HG02623 (cell line): ENCODE measurements around the gene MEOX1.

Experiments
- ATAC-seq: cut with Tn5 transposase; IDR thresholded peaks from one replicate; pipeline ENCODE4 v1.9.1; 2021; ENCODE audit warnings: moderate library complexity; ENCODE audit not compliant: unreplicated experiment

The MEOX1 gene

GRCh38 chr17:43658900-43659299, 2.8 kb downstream of the MEOX1 start:
- no peak for ATAC-seq

DNA sequence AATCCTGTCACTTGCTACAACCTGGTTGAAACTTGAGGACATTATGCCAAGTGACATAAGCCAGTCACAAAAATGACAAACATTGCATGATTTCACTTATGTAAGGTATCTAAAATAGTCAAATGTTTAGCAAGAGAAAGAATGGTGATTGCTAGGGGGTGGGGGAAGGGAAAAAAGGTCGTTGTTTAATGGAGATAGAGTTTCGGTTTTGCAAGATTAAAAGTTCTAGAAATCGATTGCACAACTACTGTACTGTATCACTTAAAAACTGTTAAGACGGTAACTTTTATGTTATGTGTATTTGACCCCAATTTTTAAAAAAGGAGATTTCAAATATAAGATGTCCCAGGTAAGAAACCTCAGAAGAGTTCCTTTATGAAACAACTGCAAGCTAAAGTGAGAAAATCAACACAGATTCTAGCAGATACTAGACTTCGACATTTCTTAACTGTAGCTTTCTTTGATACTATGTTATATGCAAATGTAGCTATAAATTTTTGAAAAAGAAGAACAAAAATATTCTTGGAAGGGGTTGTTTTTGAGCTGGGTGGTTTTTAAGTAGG, 5.9 kb downstream of the MEOX1 start:
- no peak for ATAC-seq

DNA sequence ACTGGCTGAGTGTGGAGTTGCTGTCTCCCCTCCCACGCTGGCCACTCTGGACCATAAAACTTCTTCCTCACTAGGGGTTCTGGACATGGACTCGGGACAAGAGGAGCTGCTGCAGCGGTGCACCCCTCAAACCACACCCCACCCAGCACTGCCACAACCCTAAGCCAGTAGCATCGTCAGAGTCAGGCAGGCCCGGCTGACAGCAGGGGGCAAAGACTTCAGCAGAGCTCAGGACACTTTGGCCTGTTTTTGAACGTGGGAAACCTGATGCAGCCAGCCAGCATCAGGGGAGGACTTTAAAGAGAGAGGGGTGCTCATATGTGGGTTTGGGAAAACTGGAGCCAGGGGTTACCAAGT, 9.6 kb downstream of the MEOX1 start:
- no peak for ATAC-seq

DNA sequence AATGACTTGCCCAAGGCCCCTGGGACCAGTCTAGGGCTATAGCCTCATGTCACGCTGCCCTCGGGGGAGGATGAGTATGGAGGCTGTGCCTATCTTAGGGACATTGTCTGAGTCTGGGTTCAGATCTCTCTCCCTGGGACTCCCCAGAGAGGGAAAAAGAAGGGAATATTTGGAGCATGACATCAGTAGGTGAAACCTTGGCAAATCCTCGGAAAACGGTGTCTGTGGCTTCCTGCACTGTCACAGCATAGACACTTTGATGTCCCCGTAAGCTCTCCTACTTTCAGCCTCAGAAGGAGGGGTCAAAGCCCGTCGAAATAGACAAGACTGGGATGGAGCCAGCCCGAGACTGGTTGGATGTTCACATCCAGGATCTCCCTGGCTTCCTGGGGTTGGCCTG, 11.3 kb downstream of the MEOX1 start:
- ATAC-seq, result no peak

DNA sequence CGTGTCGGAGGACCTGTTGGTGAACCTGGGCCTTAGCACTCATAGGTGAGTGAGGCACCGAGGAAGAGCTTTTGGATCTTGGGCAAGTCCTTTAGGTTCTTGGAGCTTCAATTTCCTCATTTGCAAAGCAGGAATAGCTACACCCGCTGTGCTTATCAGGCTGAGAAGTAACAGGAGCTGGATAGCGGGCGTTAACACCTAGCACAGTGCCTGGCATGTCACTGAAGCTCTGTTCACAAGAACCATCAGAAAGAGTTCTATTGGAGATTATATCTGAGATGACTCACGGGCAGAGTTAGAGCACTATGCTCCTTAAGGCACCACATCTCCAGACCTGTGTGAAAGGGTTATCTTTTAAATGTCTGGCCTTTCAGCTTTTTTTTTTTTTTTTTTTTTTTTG, 12.8 kb downstream of the MEOX1 start:
- no peak for ATAC-seq

GRCh38 chr17:43645765-43646481, 15.8 kb downstream of the MEOX1 start:
- ATAC-seq, result no peak

DNA sequence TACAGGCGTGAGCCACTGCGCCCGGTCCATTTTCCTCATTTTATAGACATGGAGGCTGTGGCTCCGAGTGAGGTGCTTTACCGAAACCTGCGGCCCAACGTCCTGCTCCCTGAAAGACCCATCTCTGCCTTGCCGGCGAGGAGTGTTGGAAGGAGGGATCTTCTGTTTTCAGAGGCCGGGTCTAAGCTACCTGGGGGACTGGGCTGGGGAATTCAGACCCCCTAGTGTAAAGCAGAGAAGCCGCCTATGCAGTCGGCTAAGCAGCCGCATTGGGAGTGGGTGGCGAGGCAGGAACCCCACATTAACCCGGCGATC, 16.3 kb downstream of the MEOX1 start:
- ATAC-seq, result no peak

DNA sequence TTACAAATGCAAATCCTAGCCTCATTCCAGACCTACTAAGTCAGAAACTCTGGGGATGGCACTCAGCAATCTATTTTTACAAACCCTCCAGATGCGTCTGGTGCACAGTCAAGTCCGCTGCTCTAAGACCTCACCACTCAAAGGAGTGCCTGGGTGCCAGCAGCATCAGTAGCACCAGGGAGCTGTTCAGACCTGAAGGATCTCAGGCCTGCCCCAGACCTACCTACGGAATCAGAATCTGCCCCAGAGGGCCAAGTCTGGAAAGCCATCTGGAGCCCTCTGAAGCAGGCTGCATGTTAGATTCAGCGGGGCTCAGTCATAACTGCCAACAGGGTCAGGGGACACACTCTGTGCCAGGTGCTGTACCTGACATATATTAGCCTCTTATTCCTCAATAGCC, 17.6 kb downstream of the MEOX1 start:
- ATAC-seq, result no peak

DNA sequence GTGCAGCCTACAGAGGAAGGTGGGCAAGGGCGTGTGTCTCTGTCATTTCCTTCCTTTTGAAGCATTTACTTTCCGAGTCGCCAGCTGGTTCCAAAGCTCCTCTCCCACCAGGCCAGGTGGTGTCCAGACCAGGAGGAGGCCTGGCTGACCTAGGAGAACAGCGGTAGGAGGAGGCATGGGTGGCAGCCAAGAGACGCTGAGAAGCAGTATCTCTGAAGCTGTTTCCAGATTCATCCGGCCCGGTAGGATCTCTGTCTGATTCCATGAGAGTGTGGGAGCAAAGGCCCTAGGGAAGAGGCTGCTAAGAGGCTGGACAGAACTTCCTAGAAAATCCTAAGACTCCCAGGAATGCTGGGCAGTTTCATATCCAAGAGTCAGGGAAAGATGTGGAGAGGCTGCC, 20.3 kb downstream of the MEOX1 start:
- no peak for ATAC-seq

- ATAC-seq, result no peak
Measured at GRCh38 chr17:43640491-43641252, 21.1 kb downstream of the MEOX1 start.

DNA sequence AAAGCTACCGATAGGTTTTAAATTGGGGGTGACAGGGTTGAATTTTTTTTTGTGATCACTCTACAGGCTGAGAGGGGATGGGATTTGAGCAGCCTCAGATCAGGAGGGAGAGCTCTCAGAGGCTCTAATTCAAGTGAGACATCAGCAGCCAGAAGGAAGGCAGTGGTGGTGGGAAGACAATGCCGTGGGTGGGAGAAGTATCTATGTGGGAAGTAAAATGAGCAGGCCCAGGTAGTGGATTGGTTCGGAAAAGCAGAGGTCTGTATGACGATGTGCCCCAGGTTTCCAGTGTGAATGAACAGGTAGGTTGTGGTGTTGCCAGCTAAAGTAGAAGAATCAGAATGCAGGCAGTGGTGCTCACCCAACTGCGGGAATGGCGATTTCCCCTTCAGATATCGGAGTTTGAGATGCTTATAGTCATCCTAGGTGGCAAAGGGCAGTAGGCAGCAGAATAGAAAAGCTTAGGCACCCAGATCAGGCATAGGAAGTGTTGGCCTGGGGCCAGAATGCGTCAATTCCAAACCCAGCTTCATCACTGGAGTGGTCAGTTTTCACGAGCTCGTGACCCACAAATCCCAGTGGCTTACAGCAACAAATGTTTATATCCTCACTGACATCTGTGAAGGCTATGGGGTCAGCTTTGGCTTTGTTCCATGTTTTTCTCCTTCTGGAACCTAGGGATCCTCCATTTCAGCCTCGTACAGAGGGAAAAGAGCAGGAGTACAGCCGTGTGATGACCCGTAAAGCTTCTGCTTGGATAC, 24.0 kb downstream of the MEOX1 start:
- no peak for ATAC-seq

- no peak for ATAC-seq
Measured at GRCh38 chr17:43636426-43636825, 25.3 kb downstream of the MEOX1 start.

DNA sequence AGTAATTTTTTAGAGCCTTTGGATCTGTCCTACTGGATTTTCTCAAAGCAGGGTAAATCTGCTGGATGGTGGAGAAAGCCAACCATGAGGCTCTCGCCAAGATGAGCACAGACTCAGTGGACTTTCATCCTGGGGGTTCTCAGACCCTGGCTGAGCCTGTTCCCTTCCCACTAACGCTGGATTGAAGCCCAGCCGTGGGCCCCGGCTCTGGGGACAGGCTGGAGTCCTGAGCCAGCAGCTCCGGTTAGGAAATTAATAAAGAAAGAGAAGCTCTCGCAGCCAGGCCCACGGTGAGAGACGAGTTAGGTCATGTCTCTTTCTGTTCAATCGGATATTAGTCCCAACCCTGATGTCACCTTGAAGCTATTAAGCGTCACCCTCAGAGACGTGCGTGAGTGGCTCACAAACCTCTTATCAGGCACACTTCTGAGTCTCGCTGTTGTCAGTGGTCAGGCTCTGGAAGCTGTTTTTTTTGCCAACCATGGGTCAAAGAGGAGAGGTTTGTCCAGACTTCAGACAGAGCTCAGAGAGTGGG, 27.1 kb downstream of the MEOX1 start:
- no peak for ATAC-seq

- no peak for ATAC-seq
Measured at GRCh38 chr17:43632221-43632620, 29.5 kb downstream of the MEOX1 start.

DNA sequence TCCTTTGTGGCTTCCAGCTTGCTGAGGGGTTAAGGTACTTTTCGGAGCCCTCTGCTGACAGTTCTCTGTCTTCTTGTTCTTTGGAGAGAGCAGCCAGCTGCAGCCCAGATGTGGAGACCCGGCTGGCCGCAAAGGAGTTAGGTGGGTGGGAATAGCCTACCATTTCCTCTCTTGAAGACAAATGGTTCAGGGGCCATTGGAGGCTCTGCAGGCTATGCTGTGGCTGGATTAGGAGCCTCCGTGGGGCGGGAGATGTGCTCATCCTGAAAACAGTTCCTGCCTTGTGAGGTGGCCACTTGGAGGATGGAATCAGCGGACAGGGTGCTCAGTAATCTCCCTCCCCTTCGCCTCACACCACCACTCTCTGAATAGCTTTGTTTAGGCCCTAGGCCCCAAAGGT, 30.3 kb downstream of the MEOX1 start:
- no peak for ATAC-seq

GRCh38 chr17:43628089-43628650, 33.6 kb downstream of the MEOX1 start:
- ATAC-seq, result no peak

DNA sequence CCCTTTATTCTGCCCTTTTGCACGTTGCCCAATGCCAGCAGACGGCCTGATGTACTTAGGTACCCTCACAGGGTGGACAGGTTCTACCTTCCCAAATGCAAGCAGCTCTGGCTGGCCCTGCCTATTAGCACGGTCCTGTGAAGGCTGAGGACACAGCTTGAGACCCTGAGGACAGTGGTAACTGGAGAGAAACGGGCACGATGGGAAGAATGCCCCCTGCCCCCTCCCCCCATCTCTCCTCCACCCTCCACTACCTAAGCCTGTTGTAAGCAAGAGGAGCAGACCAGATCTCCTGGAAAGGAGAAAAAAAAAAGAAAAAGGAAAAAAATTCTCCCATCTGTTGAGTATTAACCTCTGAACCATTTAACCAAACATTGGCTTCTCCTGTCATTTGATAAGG, 34.1 kb downstream of the MEOX1 start:
- ATAC-seq, result no peak

- no peak for ATAC-seq
Measured at GRCh38 chr17:43626023-43626422, 35.7 kb downstream of the MEOX1 start.

DNA sequence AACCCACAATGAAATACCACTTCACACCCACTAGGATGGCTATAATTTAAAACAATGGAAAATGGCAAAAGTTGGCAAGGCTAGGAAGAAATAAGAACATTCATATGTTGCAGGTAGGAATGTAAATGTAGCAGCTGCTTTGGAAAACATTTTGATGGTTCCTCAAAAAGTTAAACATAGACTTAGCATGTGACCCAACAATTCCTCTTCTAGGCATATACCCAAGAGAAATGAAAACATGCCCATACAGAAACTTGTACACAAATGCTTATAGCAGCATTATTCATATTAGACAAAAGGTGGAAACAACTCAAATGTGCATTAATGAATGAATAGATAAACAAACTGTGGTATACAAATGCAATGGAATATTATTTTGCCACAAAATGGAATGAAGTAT, 36.1 kb downstream of the MEOX1 start:
- no peak for ATAC-seq

DNA sequence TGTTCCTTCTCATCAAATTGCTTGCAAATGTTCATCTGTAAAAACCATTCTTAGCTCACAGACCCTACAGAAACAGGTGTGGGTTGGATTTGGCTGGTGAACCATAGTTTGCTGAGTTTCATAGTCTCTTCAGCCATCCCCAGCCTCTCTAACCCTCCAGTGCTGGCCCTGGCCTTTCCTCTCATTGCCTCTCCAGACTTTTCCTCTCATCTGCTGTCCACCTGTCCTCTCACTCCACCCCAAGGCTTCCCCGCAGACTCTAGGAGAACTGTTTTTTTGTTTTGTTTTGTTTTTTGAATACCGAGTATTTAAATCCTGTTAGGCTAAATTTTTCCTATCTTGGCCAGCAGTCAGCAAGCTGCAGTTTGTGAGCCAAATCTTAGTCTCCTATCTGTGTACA, 41.1 kb downstream of the MEOX1 start:
- ATAC-seq, result no peak

GRCh38 chr17:43620147-43620546, 41.6 kb downstream of the MEOX1 start:
- no peak for ATAC-seq
